ENCODE measurements around the gene SORT1.
"Not testable (repeated sequence)": the region's sequence is repeated elsewhere in the genome, so short reads cannot be mapped to it uniquely, and the experiment has no call there.

The SORT1 gene

GRCh38 chr1:109396513-109396839, 1.2 kb downstream of the SORT1 start:
- TF ChIP-seq, protein P1, sequence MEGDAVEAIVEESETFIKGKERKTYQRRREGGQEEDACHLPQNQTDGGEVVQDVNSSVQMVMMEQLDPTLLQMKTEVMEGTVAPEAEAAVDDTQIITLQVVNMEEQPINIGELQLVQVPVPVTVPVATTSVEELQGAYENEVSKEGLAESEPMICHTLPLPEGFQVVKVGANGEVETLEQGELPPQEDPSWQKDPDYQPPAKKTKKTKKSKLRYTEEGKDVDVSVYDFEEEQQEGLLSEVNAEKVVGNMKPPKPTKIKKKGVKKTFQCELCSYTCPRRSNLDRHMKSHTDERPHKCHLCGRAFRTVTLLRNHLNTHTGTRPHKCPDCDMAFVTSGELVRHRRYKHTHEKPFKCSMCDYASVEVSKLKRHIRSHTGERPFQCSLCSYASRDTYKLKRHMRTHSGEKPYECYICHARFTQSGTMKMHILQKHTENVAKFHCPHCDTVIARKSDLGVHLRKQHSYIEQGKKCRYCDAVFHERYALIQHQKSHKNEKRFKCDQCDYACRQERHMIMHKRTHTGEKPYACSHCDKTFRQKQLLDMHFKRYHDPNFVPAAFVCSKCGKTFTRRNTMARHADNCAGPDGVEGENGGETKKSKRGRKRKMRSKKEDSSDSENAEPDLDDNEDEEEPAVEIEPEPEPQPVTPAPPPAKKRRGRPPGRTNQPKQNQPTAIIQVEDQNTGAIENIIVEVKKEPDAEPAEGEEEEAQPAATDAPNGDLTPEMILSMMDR (conservative IDR thresholded peaks at IDR 0.05): no peak
- TF ChIP-seq ZFX (IDR thresholded peaks at IDR 0.05): no peak
- H3K27ac ChIP-seq: no peak overlapping the region

- no peak overlapping the region for H3K27ac ChIP-seq
These were observed 1.9 kb downstream of the SORT1 start for GRCh38 chr1:109395602-109396512.

DNA sequence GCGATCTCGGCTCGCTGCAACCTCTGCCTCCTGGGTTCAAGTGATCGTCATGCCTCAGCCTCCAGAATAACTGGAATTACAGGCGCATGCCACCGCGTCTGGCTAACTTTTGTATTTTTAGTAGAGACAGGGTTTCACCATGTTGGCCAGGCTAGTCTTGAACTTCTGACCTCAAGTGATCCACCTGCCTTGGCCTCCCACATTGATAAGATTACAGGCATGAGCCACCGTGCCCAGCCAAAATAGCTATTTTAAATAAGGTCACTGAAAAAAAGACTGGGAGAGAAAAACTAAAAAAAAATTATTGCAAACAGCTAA, 2.5 kb downstream of the SORT1 start:
- not testable (repeated sequence) for H3K27ac ChIP-seq

More at GRCh38 chr1:109395602-109396512, 1.9 kb downstream of the SORT1 start:
- no peak for TF ChIP-seq ZFX (IDR thresholded peaks at IDR 0.05)
- TF ChIP-seq, protein P1 (conservative IDR thresholded peaks at IDR 0.05): no peak

DNA sequence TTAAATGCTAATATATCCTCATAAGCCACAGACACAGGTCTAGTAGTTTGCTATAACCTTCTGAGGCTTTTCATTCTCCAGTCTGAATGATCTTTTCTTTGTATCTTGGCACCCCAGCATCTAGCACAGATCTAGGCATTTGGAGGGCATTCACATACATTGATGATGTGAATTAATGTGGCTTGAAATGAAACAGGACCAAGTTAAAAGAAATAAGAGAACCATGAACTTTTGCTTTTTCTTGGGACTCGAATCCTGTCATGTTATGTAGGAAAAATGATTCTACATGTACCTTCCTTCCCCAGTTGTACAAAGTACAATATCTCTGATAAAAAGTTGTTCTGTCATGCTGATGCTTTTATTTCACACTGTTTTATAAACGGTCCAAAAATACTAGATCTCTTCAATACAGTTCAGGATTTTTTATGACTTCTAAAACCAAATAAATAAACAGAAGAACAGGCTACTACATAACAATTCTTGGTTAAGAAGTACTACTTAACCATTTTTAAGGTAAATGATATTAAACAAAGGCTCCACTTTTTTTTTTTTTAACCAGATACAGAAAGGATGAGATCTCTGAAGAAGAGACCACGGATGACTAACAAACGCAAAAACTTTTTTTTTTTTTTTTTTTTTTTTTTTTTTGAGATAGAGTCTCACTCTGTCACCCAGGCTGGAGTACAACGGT, 3.0 kb downstream of the SORT1 start:
- TF ChIP-seq, protein P1 (conservative IDR thresholded peaks at IDR 0.05): no peak
- TF ChIP-seq ZFX (IDR thresholded peaks at IDR 0.05): no peak
- no peak overlapping the region for H3K27ac ChIP-seq

DNA sequence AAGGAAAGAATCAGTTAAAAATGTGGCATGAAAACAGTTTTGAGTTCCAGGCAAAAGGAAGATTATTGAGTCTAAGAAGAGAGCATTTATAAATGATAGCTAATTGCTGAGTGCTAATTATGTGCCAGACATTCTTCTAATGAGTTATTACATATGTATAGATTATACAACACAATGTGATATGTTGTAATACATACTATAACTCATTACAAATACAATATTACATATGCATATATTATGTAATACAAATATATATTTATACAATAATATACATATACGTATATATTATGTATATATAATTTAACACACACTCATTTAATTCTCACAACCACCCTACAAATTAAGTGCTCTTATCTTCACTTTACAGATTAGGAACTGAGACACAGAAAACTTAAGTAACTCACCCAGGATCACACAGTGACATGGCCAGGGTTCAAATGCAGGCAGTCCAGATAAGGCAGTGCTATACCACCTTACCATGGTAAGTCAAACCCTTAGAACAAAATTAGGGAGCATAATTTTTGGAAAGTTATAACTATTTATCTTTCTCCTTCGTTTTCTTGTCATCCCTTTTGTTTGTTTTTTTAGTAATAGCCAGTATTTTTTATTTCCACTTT, 4.0 kb downstream of the SORT1 start:
- H3K27ac ChIP-seq: no peak overlapping the region
- no peak for TF ChIP-seq ZFX (IDR thresholded peaks at IDR 0.05)
- TF ChIP-seq, protein P1 (conservative IDR thresholded peaks at IDR 0.05): no peak

DNA sequence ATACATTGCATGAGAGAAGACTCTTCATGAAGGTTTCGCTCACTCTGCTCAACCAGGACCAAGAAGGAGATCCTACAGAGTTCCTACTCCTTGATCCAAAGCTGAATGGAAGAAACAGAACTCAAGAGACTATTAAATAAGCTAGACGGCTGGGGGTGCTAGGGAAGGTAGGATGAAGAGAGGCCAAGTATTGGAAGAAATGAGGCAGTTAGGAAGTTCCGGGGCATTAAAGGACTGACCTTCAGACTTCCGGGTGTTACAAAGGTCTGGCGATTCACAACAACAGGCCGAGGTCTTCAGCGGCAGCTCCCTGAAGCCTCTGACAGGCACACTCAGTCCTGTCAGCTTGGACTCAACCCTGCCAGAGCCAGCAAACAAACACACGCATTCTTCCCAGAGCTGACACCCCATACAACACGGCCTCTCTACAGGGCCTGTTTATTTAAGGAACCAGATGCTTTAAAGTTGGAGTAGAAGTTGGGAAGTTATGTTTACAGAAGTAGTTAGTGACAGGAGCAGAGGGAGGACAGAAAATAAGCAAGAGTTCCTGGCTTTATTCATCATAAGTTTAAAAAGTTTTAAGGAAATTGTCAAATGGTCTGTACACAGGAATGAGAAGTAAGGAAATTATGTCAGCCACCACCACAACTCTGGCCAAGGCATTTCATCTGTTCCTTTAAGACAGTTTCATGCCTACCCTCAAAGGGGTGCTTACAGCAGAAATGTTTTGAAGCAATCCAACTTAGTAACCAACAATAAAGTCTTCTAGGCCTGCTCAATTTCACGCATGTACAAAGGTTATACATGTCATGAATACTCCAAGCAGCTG, 4.7 kb downstream of the SORT1 start:
- TF ChIP-seq, protein P1 (conservative IDR thresholded peaks at IDR 0.05): no peak
- TF ChIP-seq ZFX (IDR thresholded peaks at IDR 0.05): no peak
- peak overlapping the region; percentile 44 for H3K27ac ChIP-seq

GRCh38 chr1:109392037-109392787, 5.5 kb downstream of the SORT1 start:
- H3K27ac ChIP-seq: peak overlapping the region; percentile 44; the same call in 1 of the 2 replicates
- TF ChIP-seq, protein P1 (conservative IDR thresholded peaks at IDR 0.05): no peak
- no peak for TF ChIP-seq ZFX (IDR thresholded peaks at IDR 0.05)

Data from C4-2B (cell line).